Measurements from ENCODE around the gene MOB3B. TPM values are rescaled to one million over a fixed set of nuclear protein-coding genes. Genes with fewer than 3 reads are reported as not detected.

Gene MOB3B
- total and polyA plus RNA-seq, 2 of the 13 experiments (the other 11 are each of a cell fraction or from before 2014, with no cell fraction given): 0.03 to 0.09 TPM

DNA sequence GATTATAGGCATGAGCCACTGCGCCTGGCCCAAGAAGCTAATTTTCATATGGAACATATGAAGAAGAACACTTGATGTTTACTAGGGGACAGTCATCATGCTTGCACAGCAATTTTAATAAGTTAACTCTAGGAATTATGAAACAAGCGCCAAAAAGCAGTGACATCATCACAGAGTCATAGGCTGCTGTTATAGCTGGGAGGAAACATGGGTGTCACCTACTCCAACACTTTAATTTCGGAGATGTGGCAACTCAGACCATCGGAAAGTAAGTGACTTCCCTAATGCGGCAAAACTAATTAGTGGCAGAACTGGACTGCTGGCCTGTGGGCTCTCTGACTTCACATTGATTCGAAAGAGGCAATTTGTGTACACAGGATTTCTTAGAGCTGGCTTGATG, 194.5 kb downstream of the MOB3B start:
- Histone ChIP-seq H3K36me3 (replicated peaks in 1 of 2; ENCODE audit: control insufficient read depth in 1 of 2, insufficient read depth in 2 of 2, low read length in 2 of 2) (no peaks in the 10 kb centered on the region), H3K27ac (ENCODE audit: extremely low read length, insufficient read depth, low read length) (no peak overlapping the region), H2AFZ (ENCODE audit: low read length) (no peak overlapping the region), H3K27me3 (ENCODE audit: control insufficient read depth in 1 of 2, insufficient read depth in 2 of 2, low read length in 2 of 2) (peaks cover 0 to 12% of the 10 kb centered on the region in 2 experiments; a peak in 2 of 5 replicates), H3K4me3 (replicated peaks in 1 of 3; ENCODE audit: insufficient read depth in 1 of 3, low read depth in 2 of 3, low read length in 3 of 3) (no peak overlapping the region), H3K9me3 (ENCODE audit: low read length) (no peaks in the 10 kb centered on the region), H3K9ac (ENCODE audit: insufficient read depth, low read depth, low read length) (no peak overlapping the region), H3K4me2 (ENCODE audit: low read depth, low read length) (no peak overlapping the region), H4K20me1 (ENCODE audit: insufficient read depth, low read length) (no peaks in the 10 kb centered on the region), H3K4me1 (ENCODE audit: insufficient read depth, low read length) (no peaks in the 10 kb centered on the region), H3K79me2 (ENCODE audit: insufficient read depth, low read length) (no peaks in the 10 kb centered on the region)
- no peak for DNase-seq (ENCODE audit: low spot score)
- 39% methylated on average over 5 of the region's 6 CpGs for WGBS (ENCODE audit: low lambda C conversion rate)
- POLR2A ChIA-PET: no interaction called here
- no peak for ATAC-seq
- in situ Hi-C loops (cut with HindIII; ENCODE audit: extremely low pct_ligation_motif_present, low pct_unique_long_range_greater_than_20kb) (loop anchor here (25.0 kb wide), 1 partner anchor 727 kb away; no protein-coding TSS in a partner anchor), intact Hi-C loops (cut with micrococcal nuclease; ENCODE audit: unreplicated experiment) (no loop called here)
- no peak for FAIRE-seq
- BruUV-seq (replicated peaks): no TSS peak
- TF ChIP-seq FOXM1 (CRISPR knock-in tag; IDR thresholded peaks at IDR 0.05) (no peak), CREB1 (IDR thresholded peaks at IDR 0.05) (0 out of 2 replicates have a peak, but pooled peaks have one; percentile 22), CREB1 (CRISPR knock-in tag; IDR thresholded peaks at IDR 0.05) (no peak), SOX5 (CRISPR knock-in tag; IDR thresholded peaks at IDR 0.05; ENCODE audit: borderline replicate concordance) (no peak), ZNF124 (CRISPR knock-in tag; IDR thresholded peaks at IDR 0.05) (no peak)
- TF ChIP-seq, protein P1, sequence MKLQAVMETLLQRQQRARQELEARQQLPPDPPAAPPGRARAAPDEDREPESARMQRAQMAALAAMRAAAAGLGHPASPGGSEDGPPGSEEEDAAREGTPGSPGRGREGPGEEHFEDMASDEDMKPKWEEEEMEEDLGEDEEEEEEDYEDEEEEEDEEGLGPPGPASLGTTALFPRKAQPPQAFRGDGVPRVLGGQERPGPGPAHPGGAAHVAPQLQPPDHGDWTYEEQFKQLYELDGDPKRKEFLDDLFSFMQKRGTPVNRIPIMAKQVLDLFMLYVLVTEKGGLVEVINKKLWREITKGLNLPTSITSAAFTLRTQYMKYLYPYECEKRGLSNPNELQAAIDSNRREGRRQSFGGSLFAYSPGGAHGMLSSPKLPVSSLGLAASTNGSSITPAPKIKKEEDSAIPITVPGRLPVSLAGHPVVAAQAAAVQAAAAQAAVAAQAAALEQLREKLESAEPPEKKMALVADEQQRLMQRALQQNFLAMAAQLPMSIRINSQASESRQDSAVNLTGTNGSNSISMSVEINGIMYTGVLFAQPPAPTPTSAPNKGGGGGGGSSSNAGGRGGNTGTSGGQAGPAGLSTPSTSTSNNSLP (IDR thresholded peaks at IDR 0.05; ENCODE audit: low read depth, low read length): no peak
- TF ChIP-seq, protein P2, sequence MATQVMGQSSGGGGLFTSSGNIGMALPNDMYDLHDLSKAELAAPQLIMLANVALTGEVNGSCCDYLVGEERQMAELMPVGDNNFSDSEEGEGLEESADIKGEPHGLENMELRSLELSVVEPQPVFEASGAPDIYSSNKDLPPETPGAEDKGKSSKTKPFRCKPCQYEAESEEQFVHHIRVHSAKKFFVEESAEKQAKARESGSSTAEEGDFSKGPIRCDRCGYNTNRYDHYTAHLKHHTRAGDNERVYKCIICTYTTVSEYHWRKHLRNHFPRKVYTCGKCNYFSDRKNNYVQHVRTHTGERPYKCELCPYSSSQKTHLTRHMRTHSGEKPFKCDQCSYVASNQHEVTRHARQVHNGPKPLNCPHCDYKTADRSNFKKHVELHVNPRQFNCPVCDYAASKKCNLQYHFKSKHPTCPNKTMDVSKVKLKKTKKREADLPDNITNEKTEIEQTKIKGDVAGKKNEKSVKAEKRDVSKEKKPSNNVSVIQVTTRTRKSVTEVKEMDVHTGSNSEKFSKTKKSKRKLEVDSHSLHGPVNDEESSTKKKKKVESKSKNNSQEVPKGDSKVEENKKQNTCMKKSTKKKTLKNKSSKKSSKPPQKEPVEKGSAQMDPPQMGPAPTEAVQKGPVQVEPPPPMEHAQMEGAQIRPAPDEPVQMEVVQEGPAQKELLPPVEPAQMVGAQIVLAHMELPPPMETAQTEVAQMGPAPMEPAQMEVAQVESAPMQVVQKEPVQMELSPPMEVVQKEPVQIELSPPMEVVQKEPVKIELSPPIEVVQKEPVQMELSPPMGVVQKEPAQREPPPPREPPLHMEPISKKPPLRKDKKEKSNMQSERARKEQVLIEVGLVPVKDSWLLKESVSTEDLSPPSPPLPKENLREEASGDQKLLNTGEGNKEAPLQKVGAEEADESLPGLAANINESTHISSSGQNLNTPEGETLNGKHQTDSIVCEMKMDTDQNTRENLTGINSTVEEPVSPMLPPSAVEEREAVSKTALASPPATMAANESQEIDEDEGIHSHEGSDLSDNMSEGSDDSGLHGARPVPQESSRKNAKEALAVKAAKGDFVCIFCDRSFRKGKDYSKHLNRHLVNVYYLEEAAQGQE (IDR thresholded peaks at IDR 0.05; ENCODE audit: borderline replicate concordance in 1 of 2, low read depth in 1 of 2, low read length in 2 of 2): no peak
- CTCF ChIA-PET (ENCODE audit: low intra/inter-chr PET ratio, low total read pairs): interaction anchor here (0.8 to 3.3 kb wide), 2 partner anchors 195 to 213 kb away, joined by 3 to 46 read pairs; partner anchors contain the start of gene MOB3B

Data from HepG2 (cell line).